HG02981 (cell line): ENCODE data around the gene EXOC3L1.

Source experiments
- ATAC-seq: cut with Tn5 transposase; IDR thresholded peaks from one replicate; pipeline ENCODE4 v1.9.1; 2021; ENCODE audit warnings: mild to moderate bottlenecking, moderate library complexity; ENCODE audit not compliant: unreplicated experiment

The EXOC3L1 gene

DNA sequence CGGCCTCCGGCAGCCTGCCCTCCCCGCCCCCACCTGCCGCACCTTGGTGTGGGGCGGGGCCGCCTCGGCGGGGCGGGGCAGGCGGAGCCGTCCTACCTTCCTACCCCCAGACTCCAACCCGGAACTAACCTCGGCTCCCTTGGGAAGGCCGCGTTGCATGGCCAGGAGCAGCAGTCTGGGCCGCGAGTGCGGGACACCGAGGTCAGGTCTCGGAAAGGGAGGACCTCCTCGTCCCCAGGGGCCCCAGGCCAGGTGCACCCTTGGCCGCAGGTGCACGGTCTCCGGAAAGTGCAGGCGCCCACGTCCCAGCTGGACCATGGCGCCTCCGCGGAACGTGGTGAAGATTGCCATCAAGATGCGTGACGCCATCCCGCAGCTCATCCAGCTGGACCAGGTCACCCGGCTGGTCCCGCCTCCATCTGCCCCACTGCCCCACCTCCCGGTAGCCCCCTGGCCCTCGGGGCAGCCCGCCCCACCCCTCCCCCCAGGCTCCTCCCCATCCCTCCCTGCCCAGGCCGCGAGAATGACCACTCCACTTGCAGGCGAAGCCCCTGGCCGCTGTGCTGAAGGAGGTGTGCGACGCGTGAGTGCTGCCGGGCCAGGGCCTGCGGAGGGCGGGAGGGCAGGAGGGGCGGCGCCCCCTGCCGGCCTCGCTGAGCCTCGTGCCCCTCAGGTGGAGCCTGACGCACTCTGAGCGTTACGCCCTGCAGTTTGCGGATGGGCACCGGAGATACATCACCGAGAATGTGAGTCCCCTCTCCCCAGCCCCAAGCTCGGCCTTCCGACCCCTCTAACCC lies 9.3 kb upstream of the EXOC3L1 start, which contains the start of gene ELMO3:
Gene ELMO3 (plus strand): TSS at position 121 of the 797 bp plus-strand sequence. CDS start 196 bp downstream, at position 317.
- ATAC-seq = no peak

DNA sequence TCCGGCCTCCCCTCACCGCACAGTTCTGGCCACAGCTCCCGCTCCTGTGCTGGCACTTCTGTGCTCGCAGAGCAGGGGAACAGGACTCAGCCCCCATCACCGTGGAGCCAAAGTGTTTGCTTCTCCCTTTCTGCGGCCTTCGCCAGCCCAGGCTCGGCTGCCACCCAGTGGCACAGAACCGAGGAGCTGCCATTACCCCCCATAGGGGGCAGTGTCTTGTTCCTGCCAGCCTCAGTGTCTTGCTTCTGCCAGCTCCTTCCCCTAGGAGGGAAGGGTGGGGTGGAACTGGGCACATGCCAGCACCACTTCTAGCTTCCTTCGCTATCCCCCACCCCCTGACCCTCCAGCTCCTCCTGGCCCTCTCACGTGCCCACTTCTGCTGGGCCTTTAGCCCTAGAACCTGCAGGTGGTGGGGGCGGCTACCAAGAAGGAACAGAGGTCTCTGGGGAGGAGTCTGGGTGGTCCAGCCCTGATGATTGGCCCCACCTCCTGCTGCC lies 8.3 kb upstream of the EXOC3L1 start:
- ATAC-seq = no peak

DNA sequence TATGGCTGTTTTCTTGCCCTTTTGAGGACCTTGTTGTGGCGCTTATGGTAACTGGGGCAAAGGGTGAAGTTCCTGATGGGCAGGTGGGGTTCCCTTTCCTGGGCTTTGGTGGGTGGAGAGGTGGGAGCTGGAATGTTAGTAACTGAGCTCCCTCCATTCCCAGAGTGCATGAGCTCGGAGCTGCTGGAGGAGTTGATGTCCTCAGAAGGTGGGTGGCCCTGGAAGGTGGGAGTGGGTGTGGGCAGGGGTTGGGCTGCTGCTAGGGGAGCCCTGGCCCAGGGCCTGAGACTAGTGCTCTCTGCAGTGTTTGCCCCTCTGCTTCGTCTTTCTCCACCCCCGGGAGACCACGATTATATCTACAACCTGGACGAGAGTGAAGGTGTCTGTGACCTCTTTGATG lies 7.8 kb upstream of the EXOC3L1 start:
- no peak for ATAC-seq

DNA sequence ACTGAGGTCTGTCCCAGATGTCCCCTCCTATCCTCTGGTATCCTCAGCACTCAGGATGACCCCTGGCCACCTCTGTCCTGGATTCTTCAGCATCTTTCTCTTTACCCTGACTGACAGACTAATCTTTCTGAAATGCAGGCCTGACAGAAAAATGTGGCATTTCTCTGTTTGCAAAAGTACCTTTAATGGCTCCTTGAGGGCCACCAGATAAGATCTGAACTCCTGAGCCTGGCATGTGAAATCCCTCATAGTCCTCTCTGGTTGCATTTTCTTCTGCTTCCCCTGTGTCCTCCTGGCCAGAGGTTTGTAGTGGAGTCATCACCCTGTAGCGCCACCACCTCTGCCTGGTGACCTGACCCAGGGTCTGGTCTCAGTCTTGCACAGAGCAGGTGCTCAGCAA lies 6.9 kb upstream of the EXOC3L1 start:
- ATAC-seq = no peak

DNA sequence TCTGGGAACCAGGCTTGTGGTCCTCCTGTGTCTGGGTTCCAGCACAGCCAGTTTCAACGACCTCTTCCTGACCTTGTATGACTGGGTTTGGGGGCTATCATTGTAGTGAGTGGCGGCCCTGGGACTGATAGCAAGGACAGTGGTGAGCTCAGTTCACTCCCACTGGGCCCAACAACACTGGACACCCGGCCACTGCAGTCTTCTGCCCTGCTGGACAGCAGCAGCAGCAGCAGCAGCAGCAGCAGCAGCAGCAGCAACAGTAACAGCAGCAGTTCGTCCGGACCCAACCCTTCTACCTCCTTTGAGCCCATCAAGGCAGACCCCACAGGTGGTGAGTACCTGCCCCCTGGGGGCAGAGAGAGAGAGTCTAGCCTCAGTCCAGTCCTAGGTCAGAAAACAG lies 5.7 kb upstream of the EXOC3L1 start:
- no peak for ATAC-seq

DNA sequence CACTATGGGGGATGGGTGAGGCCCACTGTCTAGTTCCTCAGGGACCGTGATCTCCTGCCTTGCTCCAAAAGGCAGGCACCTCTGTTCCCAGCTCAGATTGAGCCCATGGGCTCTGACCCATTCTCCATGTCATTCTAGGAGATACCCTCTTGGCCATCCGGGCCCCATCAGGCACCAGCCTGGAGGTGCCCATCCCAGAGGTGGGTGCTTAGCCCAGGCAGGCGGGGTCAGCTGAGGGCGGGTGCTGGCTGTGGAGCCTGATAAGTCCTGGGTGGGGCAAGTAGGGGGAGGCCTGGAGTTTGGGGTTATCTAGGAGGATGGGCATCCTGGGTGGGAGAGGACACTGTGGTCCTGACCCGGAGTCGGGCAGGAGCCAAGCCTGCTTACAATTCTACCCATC lies 4.3 kb upstream of the EXOC3L1 start:
- ATAC-seq = no peak

DNA sequence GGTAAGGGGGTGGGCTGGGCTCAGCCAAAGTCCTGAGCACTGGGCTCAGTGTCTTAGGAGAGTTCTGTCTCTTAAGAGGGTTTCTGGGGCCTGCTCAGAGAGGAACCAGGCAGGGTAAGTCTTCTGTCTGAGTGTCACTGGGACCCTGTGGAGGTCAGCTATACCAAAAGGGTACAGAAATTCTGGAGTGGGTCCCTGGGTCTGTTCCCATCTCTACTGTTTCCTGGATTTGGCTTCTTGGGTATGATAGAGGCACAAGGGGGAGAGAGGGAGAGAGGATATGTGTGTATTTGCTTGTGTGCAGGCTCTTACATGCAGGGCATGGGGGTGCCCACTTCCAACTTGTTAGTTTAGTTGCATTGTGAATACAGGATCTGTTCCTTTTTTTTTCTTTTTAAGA lies 3.6 kb upstream of the EXOC3L1 start:
- no peak for ATAC-seq

DNA sequence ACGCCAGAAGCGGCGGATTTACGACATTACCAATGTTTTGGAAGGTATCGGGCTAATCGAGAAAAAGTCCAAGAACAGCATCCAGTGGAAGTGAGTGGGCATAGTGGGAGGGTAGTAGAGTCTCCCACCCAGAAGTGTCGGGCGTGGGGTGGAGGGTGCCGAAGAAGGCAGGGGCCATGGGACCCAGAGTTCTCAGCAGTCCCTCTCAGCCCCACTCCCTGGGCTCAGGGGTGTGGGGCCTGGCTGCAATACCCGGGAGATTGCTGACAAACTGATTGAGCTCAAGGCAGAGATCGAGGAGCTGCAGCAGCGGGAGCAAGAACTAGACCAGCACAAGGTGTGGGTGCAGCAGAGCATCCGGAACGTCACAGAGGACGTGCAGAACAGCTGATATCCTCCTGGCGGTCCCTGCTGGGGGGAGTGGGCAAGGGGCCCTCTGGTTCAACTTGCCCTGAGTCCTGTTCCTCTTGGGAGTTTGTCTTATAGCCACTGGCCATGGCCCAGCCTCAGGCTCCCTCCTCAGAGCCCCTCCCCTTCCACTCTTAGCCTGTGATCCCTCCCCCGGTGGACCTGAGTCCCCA lies 2.9 kb upstream of the EXOC3L1 start:
- no peak for ATAC-seq

DNA sequence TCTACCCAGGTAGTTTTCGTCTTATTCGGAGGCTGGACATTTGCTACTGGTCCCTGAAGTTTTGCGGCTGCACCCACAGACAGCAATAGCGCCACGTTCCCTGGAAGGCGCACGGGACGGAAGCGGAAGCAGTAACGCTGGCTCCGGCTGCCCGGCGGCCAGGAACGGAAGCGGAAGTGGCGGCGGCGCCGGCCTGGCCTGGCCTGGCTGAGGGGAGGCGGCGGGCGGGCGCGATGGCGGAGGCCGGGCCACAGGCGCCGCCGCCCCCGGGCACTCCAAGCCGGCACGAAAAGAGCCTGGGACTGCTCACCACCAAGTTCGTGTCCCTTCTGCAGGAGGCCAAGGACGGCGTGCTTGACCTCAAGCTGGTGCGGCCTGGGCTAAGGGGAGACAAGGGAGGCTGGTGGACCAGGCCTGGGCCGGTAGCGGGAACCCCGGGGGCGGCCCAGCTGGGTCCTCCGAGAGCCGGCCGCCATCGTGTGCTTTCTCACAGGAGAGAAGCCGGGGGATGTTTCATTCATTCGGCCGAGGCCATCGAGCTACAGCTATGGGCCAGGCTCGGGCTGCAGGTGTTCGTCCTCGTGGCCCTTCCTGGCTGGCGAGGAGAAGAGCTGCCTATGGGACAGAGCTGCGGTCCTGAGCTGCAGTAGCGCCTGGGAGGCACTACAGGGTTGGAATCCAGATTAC lies 2.2 kb upstream of the EXOC3L1 start, which contains the start of gene E2F4:
Gene E2F4 (plus strand): TSS at position 161 of the 687 bp plus-strand sequence. CDS start 73 bp downstream, at position 234.
- peak; percentile 91 for ATAC-seq

DNA sequence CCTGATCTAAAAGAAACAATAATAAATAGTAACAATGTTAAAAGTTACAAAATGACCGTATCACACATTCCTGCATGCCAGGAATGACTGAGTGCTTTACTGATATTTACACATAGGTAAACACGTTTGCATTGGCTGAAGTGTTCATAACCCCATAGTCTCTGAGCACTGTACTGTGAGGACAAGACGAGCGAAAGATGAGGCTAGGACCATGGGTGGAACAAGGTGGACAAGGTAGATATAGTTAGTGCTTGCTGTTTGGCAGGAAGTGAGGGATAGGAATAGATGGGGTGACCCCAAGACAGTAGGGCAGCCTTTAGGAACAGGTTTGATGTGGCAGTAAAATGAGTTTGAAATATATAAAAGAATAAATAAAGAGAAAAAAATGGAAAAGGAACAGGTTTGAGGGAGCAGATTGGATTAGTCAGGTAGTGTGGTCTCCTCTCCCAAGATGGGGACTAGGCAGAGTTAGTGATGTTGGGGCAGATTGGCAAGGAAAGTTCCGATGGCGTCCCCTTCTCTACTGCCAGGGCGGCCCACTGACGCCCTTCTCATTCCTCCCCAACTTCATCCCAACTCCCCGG lies 1.6 kb upstream of the EXOC3L1 start:
- no peak for ATAC-seq

DNA sequence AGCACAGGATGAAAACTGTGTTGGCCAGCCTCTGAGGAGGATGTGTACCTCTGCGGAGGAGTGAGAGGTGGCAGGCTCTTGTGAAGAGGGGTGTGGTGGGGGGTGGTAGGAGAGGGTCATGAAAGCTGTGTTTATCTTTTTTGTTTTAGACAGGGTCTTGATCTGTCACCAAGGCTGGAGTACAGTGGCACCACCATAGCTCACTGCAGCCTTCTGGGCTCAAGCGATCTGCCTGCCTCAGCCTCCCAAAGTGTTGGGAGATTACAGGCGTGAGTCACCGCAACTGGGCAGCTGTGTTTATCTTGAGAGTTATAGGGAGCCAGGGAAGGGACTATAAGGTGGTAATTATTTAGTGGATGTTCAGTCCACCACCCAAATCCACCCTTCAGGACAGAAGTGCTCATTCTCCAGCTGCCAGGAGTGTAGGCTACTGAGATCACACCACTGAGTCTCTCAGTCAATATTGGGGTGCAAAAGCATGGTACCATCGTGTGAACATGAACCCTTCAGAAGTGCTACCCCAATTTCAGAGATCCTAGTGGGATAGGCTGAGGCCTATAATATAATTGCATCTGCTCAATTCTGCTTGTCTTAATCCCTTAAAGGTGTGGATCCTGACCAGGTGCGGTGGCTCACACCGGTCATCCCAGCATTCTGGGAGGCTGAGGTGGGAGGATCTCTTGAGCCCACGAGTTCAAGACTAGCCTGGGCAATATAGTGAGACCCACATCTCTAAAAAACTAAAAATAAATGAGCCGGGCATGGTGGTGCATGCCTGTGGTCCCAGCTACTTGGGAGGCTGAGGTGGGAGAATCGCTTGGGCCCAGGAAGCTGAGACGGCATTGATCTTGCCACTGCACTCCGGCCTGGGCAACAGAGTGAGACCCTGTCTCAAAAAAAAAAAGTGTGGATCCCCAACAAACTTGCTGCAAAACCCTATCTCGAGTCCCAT lies 788 bp upstream of the EXOC3L1 start:
- no peak for ATAC-seq

DNA sequence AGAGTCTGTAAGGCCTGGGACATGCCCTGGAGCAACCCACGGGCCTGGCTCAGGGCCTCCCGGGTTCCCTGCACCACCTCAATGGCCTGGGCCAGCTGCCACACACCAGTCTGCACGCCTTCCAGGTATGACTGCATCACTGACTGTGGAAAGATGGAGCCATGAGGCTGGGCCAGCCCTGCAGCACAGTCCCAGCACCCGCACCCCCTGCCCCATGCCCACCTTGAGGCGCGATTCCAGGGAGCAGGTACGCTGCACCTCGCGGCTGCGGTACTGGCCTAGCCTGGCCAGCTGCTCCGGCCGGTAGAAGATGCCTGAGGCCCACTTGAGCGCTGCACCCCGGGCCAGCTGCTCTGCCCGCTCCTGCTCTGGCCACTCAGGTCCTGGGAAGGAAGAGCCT lies 1.1 kb downstream of the EXOC3L1 start:
- ATAC-seq = no peak

DNA sequence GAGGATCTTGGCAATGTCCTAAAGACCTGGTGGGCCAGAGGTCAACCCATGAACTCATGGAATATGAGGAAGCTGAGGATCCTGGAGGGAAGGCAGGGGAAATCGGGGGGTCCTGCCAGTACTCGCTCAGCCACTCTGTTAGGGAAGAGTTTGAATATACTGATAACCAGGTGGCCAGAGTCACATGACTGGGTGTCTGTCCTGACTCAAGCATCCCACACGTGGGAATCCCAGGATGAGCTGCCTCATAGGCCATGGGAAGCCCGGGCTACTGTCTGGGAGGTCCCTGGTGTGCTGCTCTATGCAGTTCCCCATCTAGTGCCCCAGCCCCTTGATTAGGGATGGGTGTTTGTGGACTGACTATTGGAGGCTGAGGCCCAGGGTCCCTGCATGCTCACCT lies 1.6 kb downstream of the EXOC3L1 start:
- no peak for ATAC-seq

DNA sequence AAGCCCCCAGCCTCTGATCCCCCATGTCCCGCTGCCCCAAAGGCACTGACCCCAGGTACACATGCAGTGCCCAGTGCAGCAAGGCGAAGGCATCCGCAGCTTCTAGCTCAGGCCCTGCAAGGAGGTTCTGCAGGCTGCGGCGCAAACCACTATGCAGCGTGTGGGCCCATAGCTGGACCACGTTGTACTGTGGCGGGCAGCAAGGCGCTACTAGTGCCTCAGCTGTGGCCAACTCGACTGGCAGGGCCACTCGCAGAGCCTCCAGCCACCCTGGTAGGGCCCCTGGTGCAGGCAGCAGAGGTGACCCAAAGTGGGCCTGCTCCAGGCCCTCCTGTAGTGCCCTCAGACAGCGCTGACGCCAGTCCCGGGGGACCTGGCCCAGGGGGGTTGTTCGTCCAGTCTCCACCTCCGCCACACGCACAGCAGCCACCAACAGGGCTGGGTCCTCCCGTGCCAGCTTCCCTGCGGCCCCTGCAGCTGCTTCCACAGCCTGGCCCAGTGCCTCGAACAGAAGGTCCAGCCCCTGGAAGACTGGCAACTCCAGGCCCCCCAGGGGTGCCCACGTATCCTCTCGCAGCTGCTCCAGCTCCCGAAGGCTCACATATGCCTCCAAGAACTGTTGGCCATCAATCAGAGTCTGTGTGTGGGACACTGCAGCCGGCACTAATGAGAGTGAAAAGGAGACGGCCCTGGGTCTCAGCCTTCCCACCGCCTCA lies 2.6 kb downstream of the EXOC3L1 start:
- ATAC-seq = no peak

DNA sequence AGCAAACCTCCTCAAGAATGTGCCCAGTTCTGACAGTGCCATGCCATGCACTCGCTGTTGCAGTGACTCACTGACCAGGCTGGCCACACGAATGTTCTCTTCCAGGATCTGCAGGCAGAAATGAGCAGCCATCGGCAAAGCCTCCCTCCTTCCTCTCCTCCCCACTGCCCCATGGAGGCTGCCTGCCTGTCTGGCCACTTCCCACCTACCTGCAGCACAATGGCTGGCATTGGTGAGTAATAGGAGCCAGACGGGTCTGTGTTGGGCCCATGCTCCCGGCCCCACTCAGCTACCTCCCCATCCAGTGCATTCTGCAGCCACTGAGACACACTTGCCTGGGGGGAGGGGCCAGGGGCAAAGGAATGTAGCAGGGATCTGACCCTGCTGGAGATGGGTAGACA lies 3.4 kb downstream of the EXOC3L1 start:
- no peak for ATAC-seq

DNA sequence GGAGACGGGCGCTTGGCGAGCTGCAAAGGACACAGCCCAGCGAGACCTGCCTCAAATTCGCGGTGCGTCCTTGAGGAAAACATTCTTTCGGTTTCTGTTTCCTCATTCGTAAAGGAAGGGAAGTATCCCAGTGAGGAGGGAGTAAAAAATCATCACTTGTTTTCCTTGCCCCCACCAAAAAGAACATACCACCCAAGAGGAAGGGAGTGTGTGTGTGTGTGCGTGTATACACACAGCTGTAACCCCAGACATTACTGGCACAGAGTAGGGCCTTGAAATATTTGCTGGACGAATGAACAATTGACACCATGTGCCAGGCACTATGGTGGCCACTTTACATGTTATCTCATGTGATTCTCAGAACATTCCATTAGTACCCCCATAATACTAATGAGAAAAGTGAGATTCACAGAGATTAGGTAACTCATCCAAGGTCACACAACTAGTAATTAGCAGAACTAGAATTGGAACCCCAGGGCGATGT lies 4.2 kb downstream of the EXOC3L1 start:
- no peak for ATAC-seq

DNA sequence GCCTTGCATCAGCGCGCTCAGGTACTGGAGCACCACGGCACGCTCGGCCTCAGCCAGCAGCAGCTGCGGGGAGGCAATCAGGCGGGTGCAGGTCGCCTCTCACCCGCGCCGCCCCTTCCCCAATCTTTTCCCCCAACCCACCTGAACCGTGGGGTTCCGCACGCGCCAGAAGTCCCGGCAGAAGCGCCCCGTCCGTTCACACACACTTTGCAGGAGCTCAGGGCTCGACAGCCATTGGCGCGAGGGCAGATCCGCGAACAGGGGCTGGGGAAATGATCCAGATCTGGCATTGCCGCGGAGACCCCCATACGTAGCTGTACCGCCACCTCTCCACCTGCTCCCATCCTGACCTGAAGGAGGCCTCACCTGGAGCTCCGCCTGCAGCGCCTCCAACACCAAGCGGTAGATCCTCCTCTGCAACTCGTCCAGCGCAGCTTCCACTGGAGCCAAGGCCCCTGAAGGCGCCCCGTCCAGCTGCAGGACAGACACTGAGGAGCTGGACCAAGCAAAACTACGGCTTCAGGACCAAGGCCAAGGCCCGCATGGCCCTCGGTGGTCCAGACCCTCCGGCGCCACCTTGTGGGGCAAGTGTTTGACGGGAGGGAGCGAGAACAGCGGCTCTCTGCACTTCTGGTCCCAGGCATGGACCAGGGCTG lies 4.8 kb downstream of the EXOC3L1 start:
- no peak for ATAC-seq

DNA sequence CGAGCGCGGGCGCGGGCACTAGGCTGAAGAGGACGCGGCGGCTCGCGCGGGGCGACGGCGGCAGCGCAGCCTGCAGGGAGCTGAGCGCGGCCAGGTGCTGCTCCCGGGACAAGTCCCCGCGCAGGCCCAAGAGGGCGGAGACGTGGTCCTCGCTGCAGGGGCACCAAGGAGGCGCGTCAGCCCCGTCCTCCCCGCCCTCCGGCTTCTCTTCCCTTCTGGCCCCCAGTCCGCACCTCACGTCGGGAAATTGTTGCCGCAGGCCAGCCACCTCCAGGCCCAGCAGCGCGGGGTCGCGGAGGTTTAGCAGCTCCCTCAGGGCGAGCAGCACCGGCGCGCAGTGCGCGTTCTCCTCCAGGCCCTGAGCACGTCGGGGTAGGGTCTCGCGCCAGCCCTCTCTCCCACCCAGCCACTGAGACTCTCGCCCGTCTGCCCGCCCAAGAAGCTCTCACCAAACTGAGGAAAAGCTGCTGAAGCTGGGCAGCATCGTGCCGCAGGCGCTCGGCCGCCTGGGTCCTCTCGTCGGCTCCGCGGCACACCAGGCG lies 5.4 kb downstream of the EXOC3L1 start:
- ATAC-seq = peak; percentile 2
